ENCODE measurements around the gene NCBP2L. TPM values are rescaled to one million over a fixed set of nuclear protein-coding genes. Genes with fewer than 3 reads are reported as not detected.

The NCBP2L gene
- total RNA-seq, 1 donor from 2014 or later: not detected

DNA sequence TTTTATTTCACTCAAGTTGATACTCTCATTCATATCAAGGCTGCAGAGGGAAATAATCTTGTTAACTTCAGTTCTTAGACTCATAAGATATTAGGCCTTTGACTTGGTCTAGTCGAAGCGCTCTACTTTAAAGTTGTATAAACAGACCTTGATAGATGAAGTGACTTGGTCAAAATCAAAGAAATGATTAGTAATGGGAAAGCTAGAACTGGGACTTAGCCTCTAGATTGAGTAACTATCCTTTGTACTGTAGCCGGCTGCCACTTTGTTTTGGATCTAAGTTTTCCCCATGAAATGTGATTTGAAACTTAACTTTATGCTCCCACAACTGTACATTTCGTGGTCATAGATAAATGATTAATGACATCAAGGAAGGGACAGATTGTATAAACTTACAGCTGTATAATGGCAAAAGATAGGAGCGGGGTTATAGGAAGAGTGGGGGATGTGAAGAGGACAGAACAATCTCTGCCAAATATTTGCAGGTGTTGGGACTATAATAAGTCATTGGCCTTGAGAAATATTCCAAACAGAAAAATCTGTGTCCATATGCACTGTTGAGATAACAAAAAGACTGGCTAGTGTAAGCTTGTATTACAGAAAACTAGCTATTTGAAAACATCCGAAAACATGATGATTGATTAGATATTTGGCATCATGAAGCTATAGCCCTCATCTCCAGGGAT, 65.3 kb downstream of the NCBP2L start:
- no peak for DNase-seq (ENCODE audit: low read depth)
- no peak for TF ChIP-seq CTCF (IDR thresholded peaks at IDR 0.05; ENCODE audit: insufficient read depth, low read length, poor library complexity, severe bottlenecking)
- H3K36me3 ChIP-seq (ENCODE audit: control insufficient read depth, insufficient read depth, low read length): no peaks in the 10 kb centered on the region

More for the DNA sequence above, 65.3 kb downstream of the NCBP2L start:
- no peaks in the 10 kb centered on the region for H3K27me3 ChIP-seq (ENCODE audit: control insufficient read depth, insufficient read depth, low read length)
- H3K4me3 ChIP-seq (ENCODE audit: low read depth, low read length): no peak overlapping the region

Other genes with a start within 250 kb of the NCBP2L start
- gene PRPS1, start 149.2 kb upstream of the NCBP2L start, total RNA-seq: 12.5 and 22.4 TPM in 2 replicates
- gene TSC22D3, start 1.9 kb upstream of the NCBP2L start, total RNA-seq: 69.0 and 75.0 TPM in 2 replicates
- 14.2 and 18.6 TPM in 2 replicates for gene MID2, start 48.1 kb downstream of the NCBP2L start, total RNA-seq
- gene TEX13B, start 204.6 kb downstream of the NCBP2L start, total RNA-seq: not detected in 2 replicates